Measurements from ENCODE around the gene MIPOL1.
"Not testable (repeated sequence)": the region's sequence is repeated elsewhere in the genome, so short reads cannot be mapped to it uniquely, and the experiment has no call there.

The MIPOL1 gene

DNA sequence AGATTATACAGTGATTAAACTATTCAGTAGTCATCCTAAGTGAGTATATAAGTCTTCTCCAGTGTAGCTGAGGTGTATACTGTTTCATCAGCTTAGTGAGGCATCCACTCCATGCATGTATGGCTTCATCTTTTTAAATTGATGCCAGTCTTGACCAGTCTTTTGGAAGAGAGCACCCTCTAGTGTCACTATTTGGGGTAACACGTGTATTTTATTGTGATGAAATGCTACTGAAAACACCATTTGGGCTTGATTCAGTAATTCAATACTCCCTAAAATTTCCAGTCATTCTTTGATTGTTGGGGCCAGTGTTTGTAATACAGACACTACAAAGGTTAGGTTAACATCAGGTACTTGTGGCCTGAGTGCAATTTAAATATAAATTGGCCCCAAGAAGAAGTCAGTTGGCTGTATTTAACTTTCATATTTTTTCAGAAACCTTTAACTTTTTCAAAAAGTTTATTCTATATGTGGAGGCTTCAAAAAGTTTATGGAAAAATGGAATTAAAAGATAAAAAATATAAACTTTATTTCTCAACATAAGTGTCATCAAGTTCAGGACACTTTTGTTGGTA is 35.3 kb downstream of the MIPOL1 start:
- no peak for FAIRE-seq
- no peak for TF ChIP-seq POLR2A (IDR thresholded peaks at IDR 0.05; ENCODE audit: low read depth, low read length)
- DNase-seq (ENCODE audit: insufficient read length, low spot score) = no peak

DNA sequence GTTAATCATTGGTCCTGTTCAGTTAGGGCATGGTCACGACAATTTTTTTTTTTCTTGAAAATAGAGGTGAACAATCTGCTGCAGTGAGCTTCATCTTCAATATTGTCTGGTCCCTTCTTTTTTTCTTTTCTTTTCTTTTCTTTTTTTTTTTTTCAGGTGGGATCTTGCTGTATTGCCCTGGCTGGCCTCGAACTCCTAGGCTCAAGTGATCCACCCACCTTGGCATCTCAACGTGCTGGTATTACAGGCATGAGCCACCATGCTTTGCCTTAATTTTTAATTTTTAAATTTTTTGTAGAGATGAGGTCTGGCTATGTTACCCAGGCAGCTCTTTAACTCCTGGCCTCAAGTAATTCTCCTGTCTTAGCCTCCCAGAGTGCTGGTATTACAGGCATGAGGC is 36.5 kb downstream of the MIPOL1 start:
- no peak for TF ChIP-seq POLR2A (IDR thresholded peaks at IDR 0.05; ENCODE audit: low read depth, low read length)
- FAIRE-seq (no peak), DNase-seq (ENCODE audit: insufficient read length, low spot score) (no peak)

GRCh38 chr14:37236044-37236443 is 38.3 kb downstream of the MIPOL1 start:
- not testable (repeated sequence) for FAIRE-seq; DNase-seq (ENCODE audit: insufficient read length, low spot score)

DNA sequence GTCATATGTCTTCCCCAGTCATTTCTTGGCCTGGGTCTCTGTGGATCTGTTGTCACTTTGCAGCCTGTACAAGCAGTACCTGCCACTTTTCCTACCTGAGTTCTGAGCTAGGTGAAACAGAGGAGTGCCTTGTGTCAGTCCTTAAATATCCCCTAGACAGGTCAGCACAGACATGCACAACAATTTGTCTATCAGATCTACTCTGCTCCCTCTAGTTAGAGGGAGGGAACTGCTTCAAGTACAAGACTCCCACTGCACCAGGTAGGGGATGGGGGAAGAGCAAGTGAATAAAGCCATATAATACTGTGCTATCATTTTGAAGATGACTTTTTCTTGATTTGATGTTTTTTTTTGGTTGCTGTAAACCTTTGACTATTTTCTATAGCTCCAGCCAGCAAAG is 39.4 kb downstream of the MIPOL1 start:
- TF ChIP-seq POLR2A (IDR thresholded peaks at IDR 0.05; ENCODE audit: low read depth, low read length) = no peak
- FAIRE-seq (no peak), DNase-seq (ENCODE audit: insufficient read length, low spot score) (no peak)

DNA sequence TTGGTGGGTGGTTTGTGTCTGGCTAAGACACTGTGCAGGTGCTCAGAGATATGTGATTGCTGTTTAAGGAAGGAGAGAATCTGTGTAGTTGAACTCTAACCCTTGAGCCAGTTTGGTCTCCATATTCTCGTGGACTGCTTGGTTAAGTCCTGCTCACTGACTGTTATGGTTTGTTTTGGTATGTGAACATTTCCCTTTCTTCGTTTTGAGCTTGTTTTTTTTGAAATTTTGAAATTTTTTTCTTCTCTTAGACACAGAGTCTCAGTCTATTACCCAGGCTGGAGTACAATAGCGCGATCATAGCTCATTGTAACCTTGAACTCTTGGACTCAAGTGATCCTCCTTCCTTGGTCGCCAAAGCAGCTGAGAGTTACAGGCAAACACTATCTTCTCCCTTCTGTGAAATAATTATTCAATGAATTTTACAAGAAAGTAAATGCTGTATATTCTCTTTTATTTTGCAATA is 40.0 kb downstream of the MIPOL1 start:
- no peak for TF ChIP-seq POLR2A (IDR thresholded peaks at IDR 0.05; ENCODE audit: low read depth, low read length)
- no peak for DNase-seq (ENCODE audit: insufficient read length, low spot score)
- FAIRE-seq = no peak

DNA sequence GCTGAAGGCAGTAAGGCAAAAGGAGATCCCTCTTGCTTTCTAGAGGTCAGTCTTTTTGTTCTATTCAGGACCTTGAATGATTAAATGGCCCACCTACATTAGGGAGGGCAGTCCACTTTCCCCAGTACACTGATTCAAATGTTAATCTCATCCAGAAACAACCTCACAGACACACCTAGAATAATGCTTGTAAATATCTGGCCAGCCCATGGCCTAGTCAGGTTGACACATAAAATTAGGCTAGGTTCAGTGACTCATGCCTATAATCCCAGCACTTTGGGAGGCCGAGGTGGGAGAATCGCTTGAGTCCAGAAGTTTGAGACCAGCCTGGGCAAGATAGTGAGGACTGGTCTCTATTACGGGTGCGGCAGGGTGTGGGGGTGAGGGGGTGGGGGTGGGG is 43.5 kb downstream of the MIPOL1 start:
- no peak for TF ChIP-seq POLR2A (IDR thresholded peaks at IDR 0.05; ENCODE audit: low read depth, low read length)
- FAIRE-seq = no peak
- DNase-seq (ENCODE audit: insufficient read length, low spot score) = no peak

DNA sequence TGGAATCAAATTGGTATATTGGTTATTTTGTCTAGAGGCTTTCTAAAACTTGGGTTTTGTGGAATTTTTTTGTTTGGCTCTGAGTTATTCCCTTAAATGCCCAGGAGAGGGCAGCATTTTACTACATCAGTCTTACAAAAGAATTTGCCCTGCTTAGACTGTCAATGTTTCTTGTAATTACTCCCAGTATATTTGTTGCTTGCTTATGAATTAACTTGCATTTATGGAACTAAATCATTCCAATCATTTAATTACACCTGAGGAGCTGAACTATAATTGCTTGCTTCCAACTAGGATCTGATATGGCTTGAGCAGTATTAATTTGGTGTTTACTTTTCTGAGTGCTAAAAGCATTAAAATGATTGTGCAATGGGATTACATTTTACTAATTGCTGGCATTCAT is 48.7 kb downstream of the MIPOL1 start:
- DNase-seq (ENCODE audit: insufficient read length, low spot score) (no peak), FAIRE-seq (no peak)
- TF ChIP-seq POLR2A (IDR thresholded peaks at IDR 0.05; ENCODE audit: low read depth, low read length) = no peak

DNA sequence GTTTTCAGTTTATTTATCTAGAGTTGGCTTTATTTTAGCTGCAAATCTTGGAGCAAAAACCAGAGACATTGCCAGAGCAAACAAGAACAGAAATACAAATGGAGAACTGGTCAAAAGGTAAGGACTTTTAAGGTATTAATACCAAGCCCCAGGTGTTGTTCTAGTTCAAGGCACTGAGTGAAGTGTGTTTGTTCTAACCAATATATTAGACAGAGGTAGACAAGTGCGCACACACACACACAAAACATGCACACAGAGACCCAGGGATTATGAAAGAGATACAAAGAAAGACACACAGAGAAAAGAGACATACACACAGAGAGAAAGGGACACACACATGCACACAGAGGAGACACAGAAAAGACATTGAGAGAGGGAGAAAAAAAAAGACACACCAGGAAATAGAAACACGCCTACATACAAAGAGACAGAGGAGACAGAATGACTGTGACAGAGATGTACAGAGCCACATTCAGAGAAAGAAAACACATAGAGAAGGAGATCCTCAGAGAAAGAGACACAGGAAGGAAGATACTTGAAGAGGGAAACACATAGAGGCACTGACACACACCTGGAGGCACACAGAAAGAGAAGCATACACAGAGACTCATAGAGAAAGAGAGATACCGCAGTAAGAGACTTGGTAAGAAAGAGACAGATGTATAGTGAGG is 50.2 kb downstream of the MIPOL1 start:
- no peak for DNase-seq (ENCODE audit: insufficient read length, low spot score)
- no peak for TF ChIP-seq POLR2A (IDR thresholded peaks at IDR 0.05; ENCODE audit: low read depth, low read length)
- FAIRE-seq = no peak

GRCh38 chr14:37251775-37252174 is 54.0 kb downstream of the MIPOL1 start:
- TF ChIP-seq POLR2A (IDR thresholded peaks at IDR 0.05; ENCODE audit: low read depth, low read length) = no peak
- FAIRE-seq = no peak
- no peak for DNase-seq (ENCODE audit: insufficient read length, low spot score)

DNA sequence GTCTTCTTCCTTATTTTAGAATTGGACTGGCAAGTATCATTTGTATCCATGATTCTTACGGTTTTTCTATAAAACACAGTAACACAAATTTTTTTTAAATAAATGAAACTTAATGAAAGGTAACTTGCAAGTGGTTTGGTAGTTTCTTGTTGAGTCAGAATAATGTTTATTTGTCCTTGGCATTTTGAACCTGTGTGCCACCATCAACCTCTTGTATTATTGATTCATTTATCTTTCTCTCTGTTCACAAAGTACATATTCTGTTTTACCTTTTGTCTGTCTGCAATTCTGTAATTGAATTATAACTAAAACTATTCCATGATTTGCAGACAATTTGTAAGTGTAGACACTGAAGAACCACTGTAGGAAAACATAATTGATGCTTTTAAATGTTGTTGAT is 54.7 kb downstream of the MIPOL1 start:
- TF ChIP-seq POLR2A (IDR thresholded peaks at IDR 0.05; ENCODE audit: low read depth, low read length) = no peak
- FAIRE-seq (no peak), DNase-seq (ENCODE audit: insufficient read length, low spot score) (no peak)

- FAIRE-seq (no peak), DNase-seq (ENCODE audit: insufficient read length, low spot score) (no peak)
- TF ChIP-seq POLR2A (IDR thresholded peaks at IDR 0.05; ENCODE audit: low read depth, low read length) = no peak
Measured at GRCh38 chr14:37253905-37254304, 56.2 kb downstream of the MIPOL1 start.

DNA sequence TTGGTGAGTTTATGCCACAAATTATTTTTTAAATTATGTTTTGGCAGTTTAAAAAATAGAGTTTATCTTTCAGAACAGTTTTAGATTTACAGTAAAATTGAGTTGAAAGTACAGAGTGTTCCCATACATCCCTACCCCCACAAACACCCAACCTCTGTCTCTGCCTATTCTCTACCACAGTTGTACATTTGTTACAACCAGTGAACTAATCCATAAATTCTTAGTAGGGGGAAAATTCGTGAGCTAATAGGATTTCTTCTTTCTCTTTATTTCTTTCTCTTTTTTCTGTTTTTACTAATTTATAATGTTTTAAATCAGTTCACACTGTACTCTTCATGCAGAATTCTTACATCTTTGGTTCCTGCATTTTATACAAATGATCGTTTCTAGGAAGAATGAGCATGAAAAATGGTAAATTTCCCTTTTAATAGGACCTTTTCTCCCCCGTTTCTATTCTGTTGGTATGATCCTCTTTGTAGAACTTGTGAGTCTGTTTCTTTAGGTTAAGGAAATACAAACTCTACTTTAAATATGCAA is 56.7 kb downstream of the MIPOL1 start:
- no peak for FAIRE-seq
- DNase-seq (ENCODE audit: insufficient read length, low spot score) = no peak
- TF ChIP-seq POLR2A (IDR thresholded peaks at IDR 0.05; ENCODE audit: low read depth, low read length) = no peak

- DNase-seq (ENCODE audit: insufficient read length, low spot score) (no peak), FAIRE-seq (no peak)
- TF ChIP-seq POLR2A (IDR thresholded peaks at IDR 0.05; ENCODE audit: low read depth, low read length) = no peak
Measured at GRCh38 chr14:37257501-37258070, 59.8 kb downstream of the MIPOL1 start.

GRCh38 chr14:37262649-37263048 is 64.9 kb downstream of the MIPOL1 start:
- FAIRE-seq (no peak), DNase-seq (ENCODE audit: insufficient read length, low spot score) (no peak)
- TF ChIP-seq POLR2A (IDR thresholded peaks at IDR 0.05; ENCODE audit: low read depth, low read length) = no peak

Data from H54 (cell line).